ENCODE results near the gene KLHL30.

DNA sequence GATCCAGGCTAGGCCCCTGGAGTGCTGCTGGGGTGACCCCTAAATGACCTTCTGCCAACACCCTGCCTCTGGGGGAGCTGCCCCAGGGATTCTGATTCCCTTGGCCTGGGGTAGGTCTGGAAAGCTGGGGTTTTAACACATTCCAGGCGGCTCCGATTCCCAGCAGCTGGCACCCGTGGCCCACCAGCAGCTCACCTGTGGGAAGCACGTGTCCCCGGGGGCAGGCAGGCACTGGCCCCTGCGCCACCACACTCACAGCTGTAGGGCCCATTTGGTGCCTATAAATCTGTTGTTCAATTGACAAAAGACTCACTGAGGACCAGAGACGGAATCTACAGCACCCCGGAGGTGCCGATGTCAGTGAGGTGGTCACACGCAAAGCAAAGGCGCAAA, 4.1 kb upstream of the KLHL30 start:
- TF ChIP-seq, protein P1, sequence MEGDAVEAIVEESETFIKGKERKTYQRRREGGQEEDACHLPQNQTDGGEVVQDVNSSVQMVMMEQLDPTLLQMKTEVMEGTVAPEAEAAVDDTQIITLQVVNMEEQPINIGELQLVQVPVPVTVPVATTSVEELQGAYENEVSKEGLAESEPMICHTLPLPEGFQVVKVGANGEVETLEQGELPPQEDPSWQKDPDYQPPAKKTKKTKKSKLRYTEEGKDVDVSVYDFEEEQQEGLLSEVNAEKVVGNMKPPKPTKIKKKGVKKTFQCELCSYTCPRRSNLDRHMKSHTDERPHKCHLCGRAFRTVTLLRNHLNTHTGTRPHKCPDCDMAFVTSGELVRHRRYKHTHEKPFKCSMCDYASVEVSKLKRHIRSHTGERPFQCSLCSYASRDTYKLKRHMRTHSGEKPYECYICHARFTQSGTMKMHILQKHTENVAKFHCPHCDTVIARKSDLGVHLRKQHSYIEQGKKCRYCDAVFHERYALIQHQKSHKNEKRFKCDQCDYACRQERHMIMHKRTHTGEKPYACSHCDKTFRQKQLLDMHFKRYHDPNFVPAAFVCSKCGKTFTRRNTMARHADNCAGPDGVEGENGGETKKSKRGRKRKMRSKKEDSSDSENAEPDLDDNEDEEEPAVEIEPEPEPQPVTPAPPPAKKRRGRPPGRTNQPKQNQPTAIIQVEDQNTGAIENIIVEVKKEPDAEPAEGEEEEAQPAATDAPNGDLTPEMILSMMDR (conservative IDR thresholded peaks at IDR 0.05; ENCODE audit: low read length), result no peak
- TF ChIP-seq EZH2phosphoT487 (IDR thresholded peaks at IDR 0.05; ENCODE audit: borderline replicate concordance, low read depth, low read length), result no peak
